Sigmoid colon (tissue), 7 donors: ENCODE results near the gene PAXX. TPM values are rescaled to one million over a fixed set of nuclear protein-coding genes. Genes with fewer than 3 reads are reported as not detected.

Experiments
- DNase-seq: peaks from one replicate; pipeline ENCODE4 v3.0.0-alpha.2; 2019
- H3K27ac ChIP-seq, 4 donors: fragments of 200-600 bp; sonication (generic); one replicate each; pipeline ENCODE4 v1.5.1; 2016 to 2019; ENCODE audit warnings: mild to moderate bottlenecking in 1 of 4
- H3K27me3 ChIP-seq, 3 donors: fragments of 200-600 bp; sonication (generic); one replicate each; pipeline ENCODE4 v1.5.1; 2019; ENCODE audit warnings: mild to moderate bottlenecking in 1 of 3
- H3K36me3 ChIP-seq, 4 donors: fragments of 200-600 bp; sonication (generic); one replicate each; pipeline ENCODE4 v1.5.1; 2016 to 2019
- H3K4me1 ChIP-seq, 4 donors: fragments of 200-600 bp; sonication (generic); one replicate each; pipeline ENCODE4 v1.5.1; 2017 to 2019
- H3K4me3 ChIP-seq, 4 donors: fragments of 200-600 bp; sonication (generic); one replicate each; pipeline ENCODE4 v1.5.1; 2017 to 2019; ENCODE audit warnings: mild to moderate bottlenecking in 2 of 4, moderate library complexity in 1 of 4
- H3K9me3 ChIP-seq, 4 donors: fragments of 200-600 bp in 3 of 4; sonication (generic) in 3 of 4; one replicate each; pipeline versions ENCODE4 v1.5.1 to v1.6.1; 2013 to 2019
- CTCF ChIP-seq, 4 experiments: fragments of 450-650 bp in 3 of 4; fragments of 200-600 bp in 1 of 4; IDR thresholded peaks; one replicate each; pipeline ENCODE4 v1.5.1; 2016 to 2019; ENCODE audit warnings: antibody characterized with exemption in 4 of 4, mild to moderate bottlenecking in 3 of 4, moderate library complexity in 2 of 4
- EP300 ChIP-seq, 4 donors: sonication (generic); formaldehyde crosslinking; IDR thresholded peaks; one replicate each; pipeline ENCODE4 v1.6.1; 2017; ENCODE audit warnings: antibody characterized with exemption in 4 of 4
- POLR2A ChIP-seq, 2 donors: fragments of 450-650 bp; IDR thresholded peaks; one replicate each; pipeline ENCODE4 v1.6.1; 2016; ENCODE audit warnings: antibody characterized with exemption in 2 of 2, mild to moderate bottlenecking in 2 of 2, moderate library complexity in 2 of 2
- POLR2AphosphoS5 ChIP-seq, 4 donors: sonication (generic); formaldehyde crosslinking; IDR thresholded peaks; one replicate each; pipeline ENCODE4 v1.6.1; 2017; ENCODE audit warnings: antibody characterized with exemption in 4 of 4
- WGBS, 2 donors: extraction: QIAGEN DNeasy Blood & Tissue Kit; methylation state at CpG; one replicate each; pipeline ENCODE4 v1.1.7; 2013; 5-methylcytosine and 5-hydroxymethylcytosine counted together
- intact Hi-C: fragments of 100-400 bp; cut with DNase I; formaldehyde crosslinking; loops from one replicate; pipeline ENCODE4 v1.15.1; 2023
- polyA plus RNA-seq, 3 donors: library from polyadenylated mRNA; stranded (reverse); fragments of 200-250 nt; gene quantifications; one replicate each; pipeline ENCODE4 v1.2.3, GENCODE V29; 2013
- total RNA-seq, 4 donors: library from RNA; depleted of rRNA; stranded (reverse); fragments of >200 nt; gene quantifications; one replicate each; pipeline ENCODE4 v1.1.0, GENCODE V29; 2016
- donor health status: healthy with polysubstance abuse.
- donor health status: Bipolar disorder and iron deficiency.
- donor health status: healthy.

PAXX gene
- total and polyA plus RNA-seq, 7 donors = 28.0 to 80.9 (median 36.3) TPM

- no peak overlapping the region for H3K4me3 ChIP-seq
- H3K27ac ChIP-seq = no peak overlapping the region
- H3K27me3 ChIP-seq = peaks cover 0 to 21% (median 0%) of the 10 kb centered on the region in 3 donors
- no peaks in the 10 kb centered on the region for H3K36me3 ChIP-seq
- intact Hi-C loops = no loop called here
- no peaks in the 10 kb centered on the region for H3K9me3 ChIP-seq
- peaks cover 0 to 5% (median 3%) of the 10 kb centered on the region in 4 donors for H3K4me1 ChIP-seq
- TF ChIP-seq CTCF (IDR thresholded peaks at IDR 0.05) = no peak
- TF ChIP-seq EP300 (IDR thresholded peaks at IDR 0.05) = no peak
- TF ChIP-seq POLR2A (IDR thresholded peaks at IDR 0.05) = no peak
- TF ChIP-seq POLR2AphosphoS5 (IDR thresholded peaks at IDR 0.05) = no peak
- 69 to 84% methylated on average over 26 of the region's 26 CpGs for WGBS, 2 donors
- DNase-seq = no peak
Observed at GRCh38 chr9:136964833-136965422, 27.3 kb upstream of the PAXX start.

GRCh38 chr9:136965771-136966484, 26.3 kb upstream of the PAXX start:
- WGBS, 2 donors = 34 to 63% methylated on average over 23 of the region's 23 CpGs
- intact Hi-C loops = no loop called here
- Histone ChIP-seq H3K4me1 (peaks cover 0 to 5% (median 3%) of the 10 kb centered on the region in 4 donors), H3K27me3 (peaks cover 0 to 21% (median 0%) of the 10 kb centered on the region in 3 donors), H3K27ac (no peak overlapping the region), H3K4me3 (no peak overlapping the region), H3K36me3 (no peaks in the 10 kb centered on the region), H3K9me3 (no peaks in the 10 kb centered on the region)
- no peak for DNase-seq
- TF ChIP-seq CTCF (IDR thresholded peaks at IDR 0.05) (no peak), POLR2AphosphoS5 (IDR thresholded peaks at IDR 0.05) (no peak), POLR2A (IDR thresholded peaks at IDR 0.05) (no peak), EP300 (IDR thresholded peaks at IDR 0.05) (no peak)

GRCh38 chr9:136968333-136969127, 23.7 kb upstream of the PAXX start:
- Histone ChIP-seq H3K4me1 (peaks cover 0 to 5% (median 3%) of the 10 kb centered on the region in 4 donors), H3K27ac (no peak overlapping the region), H3K4me3 (no peak overlapping the region), H3K27me3 (peaks cover 0 to 21% (median 0%) of the 10 kb centered on the region in 3 donors), H3K9me3 (no peaks in the 10 kb centered on the region), H3K36me3 (no peaks in the 10 kb centered on the region)
- TF ChIP-seq EP300 (IDR thresholded peaks at IDR 0.05) (no peak), POLR2AphosphoS5 (IDR thresholded peaks at IDR 0.05) (no peak), POLR2A (IDR thresholded peaks at IDR 0.05) (no peak), CTCF (IDR thresholded peaks at IDR 0.05) (no peak)
- 83 to 85% methylated on average over 17 of the region's 17 CpGs for WGBS, 2 donors
- intact Hi-C loops = no loop called here
- no peak for DNase-seq

- no peak overlapping the region for H3K4me3 ChIP-seq
- H3K36me3 ChIP-seq = no peaks in the 10 kb centered on the region
- peaks cover 0 to 21% (median 0%) of the 10 kb centered on the region in 3 donors for H3K27me3 ChIP-seq
- H3K9me3 ChIP-seq = no peaks in the 10 kb centered on the region
- no peak for DNase-seq
- intact Hi-C loops = no loop called here
- WGBS, 2 donors = 84 to 90% methylated on average over 17 of the region's 17 CpGs
- no peak overlapping the region for H3K27ac ChIP-seq
- H3K4me1 ChIP-seq = peaks cover 0 to 5% (median 3%) of the 10 kb centered on the region in 4 donors
- TF ChIP-seq CTCF (IDR thresholded peaks at IDR 0.05) (no peak), POLR2A (IDR thresholded peaks at IDR 0.05) (no peak), EP300 (IDR thresholded peaks at IDR 0.05) (no peak), POLR2AphosphoS5 (IDR thresholded peaks at IDR 0.05) (no peak)
Observed at GRCh38 chr9:136969150-136969549, 23.1 kb upstream of the PAXX start.
